ENCODE measurements around the gene MTF1. TPM values are rescaled to one million over a fixed set of nuclear protein-coding genes. Genes with fewer than 3 reads are reported as not detected.

Gene MTF1
- total RNA-seq, 1 experiment from 2014 or later, result 22.1 TPM

DNA sequence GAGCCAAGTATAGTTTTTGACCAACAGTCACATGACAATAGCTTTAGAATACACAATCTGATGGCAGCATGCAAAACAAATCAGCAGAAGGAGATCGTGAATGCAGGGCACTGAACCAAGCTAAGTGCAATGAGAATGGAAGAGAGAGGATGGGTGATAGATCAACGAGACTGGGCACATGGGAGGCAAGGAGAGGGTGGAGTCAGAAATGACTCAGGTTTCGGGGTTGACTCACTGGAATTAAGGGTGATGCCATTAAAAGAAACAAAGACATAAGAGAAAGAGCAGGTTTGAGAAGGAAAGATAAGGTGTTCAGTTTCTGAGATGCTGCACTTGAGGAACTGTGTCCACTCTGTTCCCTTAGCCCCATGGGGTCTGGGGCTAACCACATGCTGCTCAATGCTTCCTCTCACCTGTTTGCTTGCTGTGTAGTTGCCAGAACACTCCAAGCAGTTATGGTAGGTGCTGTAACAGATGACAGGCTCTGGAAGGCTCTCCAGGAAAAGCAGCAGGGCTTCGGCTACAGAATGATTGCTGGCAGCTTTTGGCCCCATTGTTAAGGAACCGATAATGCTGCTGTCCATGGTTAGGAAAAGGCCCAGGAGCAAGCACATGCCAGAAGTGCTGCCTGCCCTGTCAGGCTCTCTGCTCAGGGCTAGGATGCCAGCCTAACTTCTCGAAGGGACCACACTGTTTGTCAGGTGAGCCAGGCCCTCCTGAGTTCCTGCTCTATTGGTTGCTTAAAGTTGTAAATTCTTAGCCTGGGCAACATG, 6.1 kb upstream of the MTF1 start:
- POLR2A ChIA-PET (ENCODE audit: unreplicated experiment), result no interaction called here
- intact Hi-C loops (cut with micrococcal nuclease; ENCODE audit: unreplicated experiment), result no loop called here
- no peak overlapping the region for H3K4me3 ChIP-seq
- no peaks in the 10 kb centered on the region for H3K27me3 ChIP-seq (ENCODE audit: insufficient read depth, low read depth)
- no peaks in the 10 kb centered on the region for H4K20me1 ChIP-seq (ENCODE audit: insufficient read depth)
- no peak overlapping the region for H2AFZ ChIP-seq
- H3K9me2 ChIP-seq (ENCODE audit: insufficient read depth), result no peaks in the 10 kb centered on the region
- peak; percentile 56 to 84 for DNase-seq
- peak overlapping the region; percentile 100 for H3K27ac ChIP-seq
- H3K36me3 ChIP-seq (ENCODE audit: low read depth), result 0 out of 2 replicates have a peak, but pooled peaks cover 3% of the 10 kb centered on the region
- peak overlapping the region; percentile 63 for H3K4me2 ChIP-seq
- TF ChIP-seq, protein P1, sequence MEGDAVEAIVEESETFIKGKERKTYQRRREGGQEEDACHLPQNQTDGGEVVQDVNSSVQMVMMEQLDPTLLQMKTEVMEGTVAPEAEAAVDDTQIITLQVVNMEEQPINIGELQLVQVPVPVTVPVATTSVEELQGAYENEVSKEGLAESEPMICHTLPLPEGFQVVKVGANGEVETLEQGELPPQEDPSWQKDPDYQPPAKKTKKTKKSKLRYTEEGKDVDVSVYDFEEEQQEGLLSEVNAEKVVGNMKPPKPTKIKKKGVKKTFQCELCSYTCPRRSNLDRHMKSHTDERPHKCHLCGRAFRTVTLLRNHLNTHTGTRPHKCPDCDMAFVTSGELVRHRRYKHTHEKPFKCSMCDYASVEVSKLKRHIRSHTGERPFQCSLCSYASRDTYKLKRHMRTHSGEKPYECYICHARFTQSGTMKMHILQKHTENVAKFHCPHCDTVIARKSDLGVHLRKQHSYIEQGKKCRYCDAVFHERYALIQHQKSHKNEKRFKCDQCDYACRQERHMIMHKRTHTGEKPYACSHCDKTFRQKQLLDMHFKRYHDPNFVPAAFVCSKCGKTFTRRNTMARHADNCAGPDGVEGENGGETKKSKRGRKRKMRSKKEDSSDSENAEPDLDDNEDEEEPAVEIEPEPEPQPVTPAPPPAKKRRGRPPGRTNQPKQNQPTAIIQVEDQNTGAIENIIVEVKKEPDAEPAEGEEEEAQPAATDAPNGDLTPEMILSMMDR (conservative IDR thresholded peaks at IDR 0.05), result no peak
- no peak for TF ChIP-seq EZH2 (IDR thresholded peaks at IDR 0.05; ENCODE audit: low read depth)
- no peaks in the 10 kb centered on the region for H3K79me2 ChIP-seq (ENCODE audit: low read depth)
- no peaks in the 10 kb centered on the region for H3K9me3 ChIP-seq (ENCODE audit: insufficient read depth, low read depth)
- H3F3A ChIP-seq (ENCODE audit: insufficient read depth, low read depth), result peaks cover 56% of the 10 kb centered on the region
- H3K4me1 ChIP-seq (replicated peaks; ENCODE audit: insufficient read depth), result peaks cover 35% of the 10 kb centered on the region
- BruUV-seq (replicated peaks), result TSS peak; percentile 95
- CTCF ChIA-PET, result no interaction called here

DNA sequence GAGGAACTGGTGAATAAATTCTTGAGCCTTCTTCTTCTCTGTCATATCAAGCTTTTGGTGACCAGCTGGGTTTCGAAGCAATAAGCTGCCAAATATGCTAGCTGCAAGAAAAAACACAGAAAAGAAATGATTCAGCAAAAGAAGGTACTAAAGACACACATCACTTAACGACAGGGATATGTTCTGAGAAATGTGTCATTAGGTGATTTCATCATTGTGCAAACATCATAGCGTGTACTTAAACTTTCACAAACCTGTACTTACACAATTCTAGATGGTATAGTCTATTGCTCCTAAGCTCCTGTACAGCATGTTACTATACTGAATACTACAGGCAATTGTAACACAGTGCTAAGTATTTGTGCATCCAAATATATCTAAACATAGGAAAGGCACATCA, 2.9 kb upstream of the MTF1 start:
- 0 out of 2 replicates have a peak overlapping the region, but pooled peaks have one; percentile 17 for H3K4me2 ChIP-seq
- H3K27me3 ChIP-seq (ENCODE audit: insufficient read depth, low read depth), result no peaks in the 10 kb centered on the region
- ChIA-PET POLR2A (ENCODE audit: unreplicated experiment) (no interaction called here), CTCF (no interaction called here)
- peaks cover 56% of the 10 kb centered on the region for H3F3A ChIP-seq (ENCODE audit: insufficient read depth, low read depth)
- no peaks in the 10 kb centered on the region for H3K9me3 ChIP-seq (ENCODE audit: insufficient read depth, low read depth)
- 0 out of 2 replicates have a peak, but pooled peaks cover 3% of the 10 kb centered on the region for H4K20me1 ChIP-seq (ENCODE audit: insufficient read depth)
- intact Hi-C loops (cut with micrococcal nuclease; ENCODE audit: unreplicated experiment), result no loop called here
- H3K4me3 ChIP-seq, result no peak overlapping the region
- H3K4me1 ChIP-seq (replicated peaks; ENCODE audit: insufficient read depth), result peaks cover 50% of the 10 kb centered on the region
- peak overlapping the region; percentile 92 for H3K27ac ChIP-seq
- H2AFZ ChIP-seq, result no peak overlapping the region
- peaks cover 6% of the 10 kb centered on the region; the same call in 1 of the 2 replicates for H3K36me3 ChIP-seq (ENCODE audit: low read depth)
- TF ChIP-seq, protein P1 (conservative IDR thresholded peaks at IDR 0.05), result no peak
- TF ChIP-seq EZH2 (IDR thresholded peaks at IDR 0.05; ENCODE audit: low read depth), result no peak
- DNase-seq, result peak in 1 of 2 experiments; percentile 87
- peaks cover 21% of the 10 kb centered on the region for H3K79me2 ChIP-seq (ENCODE audit: low read depth)
- no peaks in the 10 kb centered on the region for H3K9me2 ChIP-seq (ENCODE audit: insufficient read depth)
- no TSS peak for BruUV-seq (replicated peaks)

- peaks cover 14% of the 10 kb centered on the region; the same call in 1 of the 2 replicates for H3K36me3 ChIP-seq (ENCODE audit: low read depth)
- TF ChIP-seq, protein P1 (conservative IDR thresholded peaks at IDR 0.05), result no peak
- TF ChIP-seq EZH2 (IDR thresholded peaks at IDR 0.05; ENCODE audit: low read depth), result no peak
- H4K20me1 ChIP-seq (ENCODE audit: insufficient read depth), result 0 out of 2 replicates have a peak, but pooled peaks cover 3% of the 10 kb centered on the region
- intact Hi-C loops (cut with micrococcal nuclease; ENCODE audit: unreplicated experiment), result loop anchor here (2.0 kb wide), 1 partner anchor 52 kb away; the partner anchor contains the start of gene YRDC
- no peak overlapping the region; the same call in 1 of the 2 replicates for H3K4me2 ChIP-seq
- peaks cover 32% of the 10 kb centered on the region for H3K79me2 ChIP-seq (ENCODE audit: low read depth)
- H3K27me3 ChIP-seq (ENCODE audit: insufficient read depth, low read depth), result no peaks in the 10 kb centered on the region
- peaks cover 45% of the 10 kb centered on the region for H3K4me1 ChIP-seq (replicated peaks; ENCODE audit: insufficient read depth)
- ChIA-PET CTCF (no interaction called here), POLR2A (ENCODE audit: unreplicated experiment) (no interaction called here)
- H3F3A ChIP-seq (ENCODE audit: insufficient read depth, low read depth), result peaks cover 45% of the 10 kb centered on the region
- H3K9me3 ChIP-seq (ENCODE audit: insufficient read depth, low read depth), result no peaks in the 10 kb centered on the region
- H3K9me2 ChIP-seq (ENCODE audit: insufficient read depth), result no peaks in the 10 kb centered on the region
- no peak overlapping the region for H2AFZ ChIP-seq
- no peak overlapping the region for H3K4me3 ChIP-seq
- peak overlapping the region; percentile 91 for H3K27ac ChIP-seq
- no peak for DNase-seq
- BruUV-seq (replicated peaks), result no TSS peak
Observed at GRCh38 chr1:37861151-37861550, 1.8 kb upstream of the MTF1 start.

Data from PC-9 (cell line).